ENCODE data around the gene ADSL. TPM values are rescaled to one million over a fixed set of nuclear protein-coding genes. Genes with fewer than 3 reads are reported as not detected.
A peak's percentile ranks its signal among the peaks of the same experiment; 100 is the strongest.

ADSL gene
- total RNA-seq, 1 donor from 2014 or later, result 56.6 TPM

GRCh38 chr22:40428796-40429195, 82.5 kb downstream of the ADSL start:
- DNase-seq (no peak), ATAC-seq (no peak)
- intact Hi-C loops (cut with micrococcal nuclease), result no loop called here

- ATAC-seq (no peak), DNase-seq (no peak)
- intact Hi-C loops (cut with micrococcal nuclease), result no loop called here
Observed at GRCh38 chr22:40429481-40429880, 83.2 kb downstream of the ADSL start.

GRCh38 chr22:40430991-40431390, 84.7 kb downstream of the ADSL start:
- ATAC-seq, result no peak
- no peak for DNase-seq
- intact Hi-C loops (cut with micrococcal nuclease), result loop anchor here (10.0 kb wide), 1 partner anchor 334 kb away; no protein-coding TSS in a partner anchor

GRCh38 chr22:40432157-40432556, 85.9 kb downstream of the ADSL start:
- intact Hi-C loops (cut with micrococcal nuclease), result loop anchor here (10.0 kb wide), 1 partner anchor 333 kb away; no protein-coding TSS in a partner anchor
- ATAC-seq (no peak), DNase-seq (no peak)

GRCh38 chr22:40432625-40433024, 86.3 kb downstream of the ADSL start:
- no peak for ATAC-seq
- intact Hi-C loops (cut with micrococcal nuclease), result loop anchor here (10.0 kb wide), 1 partner anchor 332 kb away; no protein-coding TSS in a partner anchor
- no peak for DNase-seq

GRCh38 chr22:40433416-40434090, 87.3 kb downstream of the ADSL start:
- DNase-seq, result no peak
- intact Hi-C loops (cut with micrococcal nuclease), result loop anchor here (10.0 kb wide), 1 partner anchor 331 kb away; no protein-coding TSS in a partner anchor
- ATAC-seq, result no peak

- ATAC-seq, result no peak
- intact Hi-C loops (cut with micrococcal nuclease), result loop anchor here (10.0 kb wide), 1 partner anchor 331 kb away; no protein-coding TSS in a partner anchor
- DNase-seq, result no peak
Observed at GRCh38 chr22:40434106-40434505, 87.8 kb downstream of the ADSL start.

- DNase-seq, result no peak
- ATAC-seq, result no peak
- intact Hi-C loops (cut with micrococcal nuclease), result loop anchor here (10.0 kb wide), 1 partner anchor 330 kb away; no protein-coding TSS in a partner anchor
Observed at GRCh38 chr22:40434745-40435144, 88.4 kb downstream of the ADSL start.

- ATAC-seq (peak; percentile 81), DNase-seq (peak; percentile 52)
- intact Hi-C loops (cut with micrococcal nuclease), result loop anchor here (2.0 to 10.0 kb wide), 2 partner anchors 210 to 328 kb away; no protein-coding TSS in a partner anchor
Observed at GRCh38 chr22:40436505-40437431, 90.5 kb downstream of the ADSL start.

Other genes starting within 250 kb of the ADSL start
- gene TNRC6B, start 168.6 kb upstream of the ADSL start, total RNA-seq, result 49.3 TPM
- gene SGSM3, start 24.1 kb downstream of the ADSL start, total RNA-seq, result 40.8 TPM